Mucosa of descending colon (tissue), 3 donors: ENCODE data around the gene SP1. TPM values are rescaled to one million over a fixed set of nuclear protein-coding genes. Genes with fewer than 3 reads are reported as not detected.
"Not testable (repeated sequence)": the region's sequence is repeated elsewhere in the genome, so short reads cannot be mapped to it uniquely, and the experiment has no call there.

Experiments used
- ATAC-seq: fragments of 200-7000 bp; cut with Tn5 transposase; one replicate; pipeline ENCODE4 v1.9.1; 2020; ENCODE audit warnings: mild to moderate bottlenecking, moderate library complexity
- DNase-seq, 3 donors: peaks; one replicate each; pipeline ENCODE4 v3.0.0-alpha.2; 2020
- H3K36me3 ChIP-seq: fragments of 200-600 bp; one replicate; pipeline ENCODE4 v1.8.0; 2021; ENCODE audit warnings: low read depth, mild to moderate bottlenecking
- H3K4me1 ChIP-seq: fragments of 200-600 bp; one replicate; pipeline ENCODE4 v1.8.0; 2021; ENCODE audit warnings: low read depth, mild to moderate bottlenecking
- H3K4me3 ChIP-seq: fragments of 200-600 bp; one replicate; pipeline ENCODE4 v1.8.0; 2021; ENCODE audit warnings: mild to moderate bottlenecking
- H3K9me3 ChIP-seq: fragments of 200-600 bp; one replicate; pipeline ENCODE4 v1.8.0; 2021; ENCODE audit warnings: mild to moderate bottlenecking
- intact Hi-C, 2 donors: fragments of 100-400 bp; cut with DNase I in 1 of 2; cut with micrococcal nuclease in 1 of 2; formaldehyde crosslinking; loops; one replicate each; pipeline versions ENCODE4 v1.11.0 to v1.11.1; 2022; cut with DNase I, micrococcal nuclease
- total RNA-seq, 3 donors: library from RNA; stranded (reverse); fragmentation: NEBNext Ultra II Directional in 2 of 3; extraction: Animal tissue kit (Norgen Biotek cat#: 25700) in 2 of 3; gene quantifications; one replicate each; pipeline versions ENCODE4 v1.2.1 to v1.2.4, GENCODE V29; 2021 to 2023
- TF ChIP-seq, protein P1 (sequence below): fragments of 200-600 bp; IDR thresholded peaks from one replicate; pipeline ENCODE4 v1.8.0; 2022; ENCODE audit warnings: antibody characterized with exemption, mild to moderate bottlenecking
- donor health status: DM: no; HTN: no; CAD: no; lungs with moderate emphysema.
- donor health status: DM: no; HTN: no; CAD: no.
- donor health status: DM: no; HTN: yes; CAD: no.

SP1 gene
- total RNA-seq, 3 donors from 2014 or later = 96.1 to 111 (median 105) TPM

DNA sequence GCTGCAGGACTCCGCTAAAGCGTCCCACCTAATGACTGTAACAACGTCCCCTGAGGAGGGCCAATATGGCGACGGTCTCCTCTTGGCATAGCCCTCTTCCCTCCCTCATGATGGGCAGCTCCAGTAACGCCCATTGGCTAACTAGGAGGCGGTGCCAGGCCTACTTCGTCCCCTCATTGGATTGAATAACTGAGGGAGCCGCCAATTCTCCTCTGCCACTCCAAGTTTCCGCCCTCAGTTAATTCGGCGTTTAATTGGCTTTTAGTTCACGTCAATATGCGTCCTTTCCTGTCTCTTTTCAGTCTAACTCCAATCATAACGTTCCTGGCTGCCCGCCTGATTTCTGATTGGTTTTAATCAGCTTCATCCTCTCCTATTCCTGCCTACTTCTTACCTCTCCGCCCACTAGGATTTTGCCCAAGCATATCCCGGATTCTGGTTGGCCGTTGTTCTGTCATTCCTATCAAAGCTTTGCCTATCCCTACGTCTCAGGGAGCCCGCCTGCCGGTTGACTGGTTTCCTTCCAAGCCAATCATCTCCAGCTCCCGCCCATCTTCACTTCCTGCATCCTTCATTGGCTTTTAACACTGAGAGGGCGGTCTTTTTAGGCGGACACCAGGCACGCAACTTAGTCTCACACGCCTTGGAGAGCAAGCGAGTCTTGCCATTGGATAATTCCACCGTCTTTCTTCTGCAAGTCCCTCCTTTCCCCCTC lies 430 bp upstream of the SP1 start:
- TF ChIP-seq, protein P1, sequence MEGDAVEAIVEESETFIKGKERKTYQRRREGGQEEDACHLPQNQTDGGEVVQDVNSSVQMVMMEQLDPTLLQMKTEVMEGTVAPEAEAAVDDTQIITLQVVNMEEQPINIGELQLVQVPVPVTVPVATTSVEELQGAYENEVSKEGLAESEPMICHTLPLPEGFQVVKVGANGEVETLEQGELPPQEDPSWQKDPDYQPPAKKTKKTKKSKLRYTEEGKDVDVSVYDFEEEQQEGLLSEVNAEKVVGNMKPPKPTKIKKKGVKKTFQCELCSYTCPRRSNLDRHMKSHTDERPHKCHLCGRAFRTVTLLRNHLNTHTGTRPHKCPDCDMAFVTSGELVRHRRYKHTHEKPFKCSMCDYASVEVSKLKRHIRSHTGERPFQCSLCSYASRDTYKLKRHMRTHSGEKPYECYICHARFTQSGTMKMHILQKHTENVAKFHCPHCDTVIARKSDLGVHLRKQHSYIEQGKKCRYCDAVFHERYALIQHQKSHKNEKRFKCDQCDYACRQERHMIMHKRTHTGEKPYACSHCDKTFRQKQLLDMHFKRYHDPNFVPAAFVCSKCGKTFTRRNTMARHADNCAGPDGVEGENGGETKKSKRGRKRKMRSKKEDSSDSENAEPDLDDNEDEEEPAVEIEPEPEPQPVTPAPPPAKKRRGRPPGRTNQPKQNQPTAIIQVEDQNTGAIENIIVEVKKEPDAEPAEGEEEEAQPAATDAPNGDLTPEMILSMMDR = peak; percentile 20
- Histone ChIP-seq H3K36me3 (peaks cover 7% of the 10 kb centered on the region), H3K4me1 (peaks cover 54% of the 10 kb centered on the region), H3K4me3 (peak overlapping the region; percentile 34), H3K9me3 (no peaks in the 10 kb centered on the region)
- peak; percentile 71 for ATAC-seq
- peak; percentile 93 to 99 (median 98) for DNase-seq
- intact Hi-C loops = no loop called here

DNA sequence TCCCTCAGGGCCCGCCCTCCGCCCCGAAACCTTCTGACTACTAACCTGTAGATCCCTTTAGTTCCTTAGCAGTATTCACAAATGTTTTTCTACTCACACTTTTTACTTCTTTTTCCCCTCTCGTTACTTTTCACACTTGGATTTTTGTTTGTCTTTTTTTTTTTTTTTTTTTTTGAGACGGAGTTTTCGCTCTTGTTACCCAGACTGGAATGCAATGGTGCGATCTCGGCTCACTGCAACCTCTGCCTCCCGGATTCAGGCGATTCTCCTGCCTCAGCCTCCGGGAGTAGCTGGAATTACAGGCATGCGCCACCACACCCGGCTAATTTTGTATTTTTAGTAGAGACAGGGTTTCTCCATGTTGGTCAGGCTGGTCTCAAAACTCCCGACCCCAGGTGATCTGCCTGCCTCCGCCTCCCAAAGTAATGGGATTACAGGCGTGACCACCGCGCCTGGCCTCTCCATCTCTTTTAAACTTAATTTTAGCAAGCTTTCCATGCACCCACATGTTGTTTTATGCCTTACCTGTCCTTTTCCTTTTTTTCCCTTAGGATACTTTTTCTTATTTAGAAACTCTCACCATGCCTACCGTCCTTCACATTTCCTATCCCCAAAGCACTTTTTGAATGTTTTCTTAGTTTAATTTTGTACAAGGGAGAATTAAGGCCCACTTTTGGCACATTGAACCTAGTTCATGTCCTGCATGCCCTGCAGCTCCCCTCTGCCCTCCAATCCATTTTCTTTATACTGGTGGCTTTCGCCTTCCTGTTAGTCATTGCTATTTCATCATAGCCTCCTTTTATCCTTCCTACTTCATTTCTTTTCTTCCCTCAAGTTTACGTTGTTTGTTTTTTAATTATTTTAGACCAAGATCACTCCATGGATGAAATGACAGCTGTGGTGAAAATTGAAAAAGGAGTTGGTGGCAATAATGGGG lies 1.1 kb downstream of the SP1 start:
- no peak for ATAC-seq
- Histone ChIP-seq H3K36me3 (peaks cover 7% of the 10 kb centered on the region), H3K4me1 (peaks cover 62% of the 10 kb centered on the region), H3K4me3 (no peak overlapping the region), H3K9me3 (no peaks in the 10 kb centered on the region)
- intact Hi-C loops = no loop called here
- TF ChIP-seq, protein P1 = no peak
- DNase-seq = peak in 2 of 3 donors; percentile 45 to 55

DNA sequence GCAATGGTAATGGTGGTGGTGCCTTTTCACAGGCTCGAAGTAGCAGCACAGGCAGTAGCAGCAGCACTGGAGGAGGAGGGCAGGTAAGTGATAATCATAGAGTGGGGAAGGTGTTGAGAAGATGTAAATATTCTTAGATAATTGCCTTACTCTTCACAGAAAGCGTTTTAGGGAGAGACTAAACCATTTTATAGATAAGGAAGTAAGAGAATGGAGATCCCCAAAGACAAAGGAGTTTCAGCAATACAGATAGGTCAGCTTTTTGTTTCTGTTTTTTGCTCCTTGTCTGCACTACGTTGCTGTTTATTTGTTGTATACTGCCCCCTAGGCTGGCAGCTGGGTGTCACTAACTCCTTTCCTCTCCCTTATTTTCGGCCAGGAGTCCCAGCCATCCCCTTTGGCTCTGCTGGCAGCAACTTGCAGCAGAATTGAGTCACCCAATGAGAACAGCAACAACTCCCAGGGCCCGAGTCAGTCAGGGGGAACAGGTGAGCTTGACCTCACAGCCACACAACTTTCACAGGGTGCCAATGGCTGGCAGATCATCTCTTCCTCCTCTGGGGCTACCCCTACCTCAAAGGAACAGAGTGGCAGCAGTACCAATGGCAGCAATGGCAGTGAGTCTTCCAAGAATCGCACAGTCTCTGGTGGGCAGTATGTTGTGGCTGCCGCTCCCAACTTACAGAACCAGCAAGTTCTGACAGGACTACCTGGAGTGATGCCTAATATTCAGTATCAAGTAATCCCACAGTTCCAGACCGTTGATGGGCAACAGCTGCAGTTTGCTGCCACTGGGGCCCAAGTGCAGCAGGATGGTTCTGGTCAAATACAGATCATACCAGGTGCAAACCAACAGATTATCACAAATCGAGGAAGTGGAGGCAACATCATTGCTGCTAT lies 2.0 kb downstream of the SP1 start:
- no peak overlapping the region for H3K4me3 ChIP-seq
- no peaks in the 10 kb centered on the region for H3K9me3 ChIP-seq
- DNase-seq = peak; percentile 61 to 83 (median 69)
- intact Hi-C loops = no loop called here
- peaks cover 7% of the 10 kb centered on the region for H3K36me3 ChIP-seq
- no peak for ATAC-seq
- TF ChIP-seq, protein P1 = peak; percentile 39
- H3K4me1 ChIP-seq = peaks cover 70% of the 10 kb centered on the region

DNA sequence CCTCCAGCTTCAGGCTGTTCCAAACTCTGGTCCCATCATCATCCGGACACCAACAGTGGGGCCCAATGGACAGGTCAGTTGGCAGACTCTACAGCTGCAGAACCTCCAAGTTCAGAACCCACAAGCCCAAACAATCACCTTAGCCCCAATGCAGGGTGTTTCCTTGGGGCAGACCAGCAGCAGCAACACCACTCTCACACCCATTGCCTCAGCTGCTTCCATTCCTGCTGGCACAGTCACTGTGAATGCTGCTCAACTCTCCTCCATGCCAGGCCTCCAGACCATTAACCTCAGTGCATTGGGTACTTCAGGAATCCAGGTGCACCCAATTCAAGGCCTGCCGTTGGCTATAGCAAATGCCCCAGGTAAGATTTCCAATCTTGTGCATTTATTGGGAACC lies 3.3 kb downstream of the SP1 start:
- H3K4me1 ChIP-seq = peaks cover 78% of the 10 kb centered on the region
- no peaks in the 10 kb centered on the region for H3K9me3 ChIP-seq
- ATAC-seq = no peak
- H3K4me3 ChIP-seq = no peak overlapping the region
- peaks cover 7% of the 10 kb centered on the region for H3K36me3 ChIP-seq
- DNase-seq = no peak
- TF ChIP-seq, protein P1 = no peak
- intact Hi-C loops = no loop called here

DNA sequence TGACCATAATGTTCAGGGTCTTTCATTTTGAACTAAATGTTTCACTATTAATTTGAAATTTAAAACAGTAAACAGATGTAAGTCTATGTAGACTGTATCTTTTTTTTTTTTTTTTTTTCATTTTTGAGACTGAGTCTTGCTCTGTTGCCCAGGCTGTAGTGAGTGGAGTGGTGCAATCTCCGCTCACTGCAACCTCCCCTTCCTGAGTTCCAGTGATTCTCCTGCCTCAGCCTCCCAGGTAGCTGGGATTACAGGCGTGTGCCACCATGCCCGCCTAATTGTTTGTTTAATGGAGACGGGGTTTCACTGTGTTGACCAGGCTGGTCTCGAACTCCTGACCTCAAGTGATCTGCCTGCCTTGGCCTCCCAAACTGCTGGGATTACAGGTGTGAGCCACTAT lies 6.4 kb downstream of the SP1 start:
- DNase-seq, intact Hi-C loops, H3K9me3 ChIP-seq, H3K4me3 ChIP-seq, H3K36me3 ChIP-seq, ATAC-seq: not testable (repeated sequence)
- H3K4me1 ChIP-seq = peaks cover 70% of the 10 kb centered on the region
